Daoy (cell line): ENCODE measurements around the gene NFIA. TPM values are rescaled to one million over a fixed set of nuclear protein-coding genes. Genes with fewer than 3 reads are reported as not detected.

ENCODE experiments used
- DNase-seq: peaks from one replicate; pipeline ENCODE4 v3.0.0-alpha.2; 2015; ENCODE audit warnings: low read depth
- total RNA-seq: library from RNA; depleted of rRNA; stranded (reverse); fragments of >200 nt; shearing (Covaris generic); gene quantifications from 2 replicates; pipeline ENCODE4 v1.2.3, GENCODE V29; 2014

The NFIA gene
- total RNA-seq, 1 experiment from 2014 or later, result 5.0 TPM

DNA sequence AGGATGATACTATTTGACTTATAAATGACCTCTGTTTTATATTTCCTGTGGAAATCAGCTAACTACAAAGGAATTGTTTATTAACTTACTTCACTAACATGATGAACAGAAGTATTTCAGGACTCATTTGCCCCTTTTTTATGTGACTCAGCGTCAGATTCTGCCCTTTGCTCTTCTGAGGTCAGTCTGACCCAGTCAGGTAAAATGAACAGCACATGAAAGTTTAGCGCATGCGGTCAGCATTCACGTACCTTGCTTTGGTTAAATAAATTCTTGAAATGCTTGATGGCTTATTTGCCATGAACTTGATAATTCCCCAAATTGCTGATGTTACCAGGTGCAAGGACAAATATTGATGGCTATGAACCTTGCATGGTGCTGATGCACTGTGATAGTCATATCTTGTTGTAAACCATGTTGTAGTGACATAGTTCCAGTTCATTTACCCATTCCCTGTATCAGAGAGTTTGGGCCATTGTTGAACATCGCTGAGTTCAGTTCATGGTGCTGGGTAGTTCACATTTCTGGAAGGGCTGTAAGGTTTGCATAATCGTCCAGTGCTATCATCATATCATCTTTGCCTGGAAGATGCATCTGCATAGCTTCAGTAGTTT lies 133.4 kb downstream of the NFIA start:
- DNase-seq, result no peak

DNA sequence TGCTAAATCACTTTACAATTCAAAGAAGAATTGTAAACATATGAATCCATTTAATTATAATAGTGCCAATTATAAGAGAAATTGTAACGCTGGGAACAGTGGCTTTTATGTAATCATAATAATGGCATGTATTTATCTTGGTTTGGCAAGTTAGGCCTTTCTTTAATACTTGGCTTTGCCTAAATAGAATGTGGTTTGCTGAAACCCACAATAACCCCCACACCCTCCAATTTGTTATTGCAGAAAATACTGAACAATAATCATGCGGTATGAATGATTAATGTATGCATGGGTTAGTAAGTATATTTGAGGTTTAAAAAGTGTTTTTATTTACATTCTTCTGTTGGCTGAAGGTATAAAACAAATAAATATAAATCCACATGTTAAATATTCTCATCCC lies 138.2 kb downstream of the NFIA start:
- DNase-seq, result no peak

GRCh38 chr1:61221642-61222041 lies 139.3 kb downstream of the NFIA start:
- DNase-seq, result no peak

DNA sequence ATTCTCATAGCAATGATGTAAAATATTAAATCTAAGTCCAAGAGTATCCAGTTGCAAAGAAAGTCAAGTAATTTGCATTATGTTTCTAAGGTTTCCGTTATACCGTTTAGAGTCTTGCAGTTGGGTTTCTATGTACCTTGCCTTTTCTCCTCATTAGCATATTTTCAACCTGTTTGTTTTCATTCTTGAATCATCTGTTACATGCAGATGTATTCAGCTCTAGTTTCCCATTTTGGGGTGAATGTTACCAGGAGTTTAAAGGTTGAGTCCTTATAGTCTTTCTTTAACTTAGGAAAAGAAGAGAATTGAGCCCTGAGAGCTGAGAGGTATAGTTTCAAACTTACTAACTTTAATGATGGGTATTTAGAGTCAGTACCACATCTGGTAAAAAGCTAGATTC lies 139.9 kb downstream of the NFIA start:
- no peak for DNase-seq

- no peak for DNase-seq
Measured at GRCh38 chr1:61223140-61223539, 140.8 kb downstream of the NFIA start.

GRCh38 chr1:61224609-61225008 lies 142.2 kb downstream of the NFIA start:
- no peak for DNase-seq

- no peak for DNase-seq
Measured at GRCh38 chr1:61225478-61225877, 143.1 kb downstream of the NFIA start.

DNA sequence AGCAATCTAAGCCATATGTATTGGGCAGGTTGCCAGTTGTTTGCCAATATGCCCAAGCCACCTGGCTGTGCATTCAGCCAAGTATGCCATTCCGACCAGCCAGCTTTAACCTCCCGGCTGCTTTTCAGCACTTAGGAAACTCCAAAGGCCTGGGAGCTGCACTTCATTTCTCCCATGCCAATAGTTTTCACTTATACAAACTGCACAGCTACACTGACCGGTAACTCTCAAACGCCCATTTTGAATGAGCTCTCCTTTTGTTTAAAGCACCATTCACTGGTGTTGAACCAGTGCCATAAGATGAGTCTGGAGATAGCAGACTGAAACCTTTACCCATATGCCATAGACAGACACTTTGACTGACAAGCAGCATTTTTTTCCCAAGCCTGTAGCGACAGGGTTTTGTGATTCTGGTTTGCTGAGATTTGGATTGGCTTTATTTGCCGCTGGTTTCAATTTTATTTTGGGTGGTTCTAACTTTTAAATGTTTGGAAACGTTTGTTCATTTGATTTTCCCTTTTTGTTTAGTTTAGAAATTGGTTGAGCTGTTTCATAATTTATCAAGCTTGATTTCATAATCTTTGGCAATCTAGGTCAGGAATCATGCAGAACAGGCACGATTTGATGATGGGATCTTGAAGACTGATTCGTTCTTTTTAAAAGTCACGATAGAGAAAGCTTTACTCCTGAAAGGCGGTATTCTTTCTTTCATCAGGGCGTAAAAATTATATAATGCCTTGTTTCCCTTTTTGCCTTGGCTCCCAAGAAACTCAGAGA lies 144.6 kb downstream of the NFIA start:
- no peak for DNase-seq

DNA sequence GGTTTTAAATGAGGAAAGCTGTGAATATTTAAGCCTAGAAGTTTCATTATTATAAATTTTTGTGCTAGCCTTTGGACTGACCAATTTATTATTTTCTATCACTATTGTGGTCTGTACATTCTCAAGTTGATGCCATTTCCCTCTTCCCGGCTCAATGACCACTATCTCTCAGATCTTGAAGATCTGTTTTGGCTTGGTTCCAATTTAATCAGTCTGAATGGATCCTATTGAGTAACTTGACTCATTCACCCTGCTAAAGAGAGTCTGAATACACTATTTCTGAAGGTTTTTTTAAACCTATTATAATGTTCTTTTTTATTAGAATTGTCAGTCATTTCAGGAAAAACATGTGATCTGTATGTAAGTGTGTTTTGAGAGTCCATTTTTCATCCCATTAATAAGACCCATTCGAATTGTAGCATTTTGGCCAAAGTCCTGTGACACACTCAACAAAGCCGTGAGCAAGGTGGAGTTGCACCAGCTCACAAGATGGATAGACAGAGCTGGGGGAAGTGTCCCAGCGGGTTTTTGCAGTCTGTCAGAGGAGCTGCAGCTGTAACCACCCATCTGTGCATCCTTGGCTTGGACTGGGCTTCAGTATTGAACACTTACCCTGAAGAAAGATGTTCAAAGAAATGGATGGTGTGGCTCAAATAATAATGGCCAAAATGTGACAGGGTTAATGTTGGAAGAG lies 145.6 kb downstream of the NFIA start:
- no peak for DNase-seq

DNA sequence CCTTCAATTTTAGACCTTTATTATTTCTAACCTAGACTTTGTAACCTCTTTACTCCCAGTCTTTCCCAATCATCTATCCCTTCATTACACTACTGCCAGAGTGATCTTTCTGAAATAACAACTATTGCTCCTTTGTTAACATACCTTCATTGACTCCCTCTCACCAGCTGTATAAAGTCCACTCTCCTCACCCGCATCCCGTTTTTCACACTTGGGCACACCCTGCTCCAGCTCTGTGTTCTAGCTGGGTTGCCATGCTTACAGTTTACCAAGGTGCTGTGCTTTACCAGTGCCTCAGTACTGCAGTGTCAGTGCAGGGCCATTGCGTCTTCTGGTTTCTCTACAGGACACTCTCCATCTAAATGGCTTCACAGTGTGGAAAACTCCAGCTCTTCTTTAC lies 148.2 kb downstream of the NFIA start:
- DNase-seq, result no peak

GRCh38 chr1:61231795-61232194 lies 149.4 kb downstream of the NFIA start:
- no peak for DNase-seq

- DNase-seq, result no peak
Measured at GRCh38 chr1:61233121-61233660, 150.8 kb downstream of the NFIA start.

GRCh38 chr1:61234587-61234919 lies 152.2 kb downstream of the NFIA start:
- no peak for DNase-seq

- DNase-seq, result no peak
Measured at GRCh38 chr1:61237147-61237546, 154.8 kb downstream of the NFIA start.

DNA sequence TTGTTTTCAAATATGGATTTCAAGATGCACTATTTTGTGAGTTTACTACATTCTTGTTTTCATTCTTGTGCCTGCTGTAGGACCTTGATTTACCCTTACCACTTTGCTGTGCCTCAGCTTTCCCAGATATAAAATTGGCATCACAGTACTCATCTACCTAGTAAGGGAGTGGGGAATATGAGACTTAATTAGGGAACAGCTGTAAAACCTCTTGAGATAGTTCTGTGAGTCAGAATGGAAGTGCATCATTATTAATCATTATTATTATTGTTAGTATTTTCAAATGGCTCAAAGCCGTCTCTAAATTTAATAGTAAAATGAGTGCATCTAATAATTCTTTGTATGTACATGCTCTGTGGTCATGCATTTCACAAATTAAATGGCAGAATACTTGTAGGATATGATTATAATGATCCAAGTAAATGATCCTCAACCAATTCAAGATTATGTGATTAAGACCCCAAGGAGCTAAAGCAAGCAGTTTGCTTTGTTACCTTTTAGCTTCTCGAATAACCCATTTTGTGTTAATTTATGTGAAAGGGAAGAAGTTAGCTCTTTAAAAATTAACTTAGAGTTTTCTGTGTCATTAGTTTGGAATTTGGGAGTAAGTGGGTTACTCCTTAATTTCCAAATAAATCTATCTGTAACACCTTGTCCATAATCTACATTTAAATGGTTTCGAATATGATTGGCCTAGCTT lies 155.4 kb downstream of the NFIA start:
- no peak for DNase-seq

DNA sequence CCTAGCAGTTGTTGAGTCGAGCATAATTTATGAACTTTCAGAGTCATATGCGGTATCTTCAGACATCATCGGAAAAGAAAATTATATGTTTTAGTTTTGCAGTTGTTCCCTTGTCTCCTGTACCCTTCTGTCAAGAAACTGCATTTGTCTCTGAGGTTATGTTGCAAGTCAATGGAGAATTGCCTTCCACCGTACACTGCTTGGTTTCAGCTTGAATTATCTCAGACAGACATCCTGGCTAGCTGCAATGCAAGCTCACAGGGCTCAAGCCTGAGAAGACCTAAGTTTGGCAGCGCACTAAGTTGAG lies 156.0 kb downstream of the NFIA start:
- no peak for DNase-seq

DNA sequence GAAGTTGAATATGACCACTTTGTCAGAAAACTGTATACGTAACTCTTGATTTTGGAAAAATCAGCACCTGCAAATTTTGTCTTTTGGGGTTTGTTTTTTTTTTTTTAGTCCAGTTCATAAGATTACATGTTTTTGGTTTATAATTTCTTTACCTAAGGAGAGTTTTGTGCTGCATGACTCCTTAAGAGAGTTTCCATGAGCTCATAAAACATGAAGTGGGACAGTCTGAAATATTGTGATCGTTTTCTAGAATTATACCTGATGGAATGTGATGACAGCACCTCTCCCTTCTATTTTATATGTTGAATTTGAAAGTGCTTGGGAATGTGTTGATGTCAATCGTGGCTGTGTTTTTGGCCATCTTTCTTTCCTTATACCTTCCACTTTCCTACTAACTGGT lies 158.5 kb downstream of the NFIA start:
- DNase-seq, result no peak

GRCh38 chr1:61241411-61241838 lies 159.1 kb downstream of the NFIA start:
- no peak for DNase-seq

GRCh38 chr1:61241973-61242381 lies 159.6 kb downstream of the NFIA start:
- DNase-seq, result no peak

DNA sequence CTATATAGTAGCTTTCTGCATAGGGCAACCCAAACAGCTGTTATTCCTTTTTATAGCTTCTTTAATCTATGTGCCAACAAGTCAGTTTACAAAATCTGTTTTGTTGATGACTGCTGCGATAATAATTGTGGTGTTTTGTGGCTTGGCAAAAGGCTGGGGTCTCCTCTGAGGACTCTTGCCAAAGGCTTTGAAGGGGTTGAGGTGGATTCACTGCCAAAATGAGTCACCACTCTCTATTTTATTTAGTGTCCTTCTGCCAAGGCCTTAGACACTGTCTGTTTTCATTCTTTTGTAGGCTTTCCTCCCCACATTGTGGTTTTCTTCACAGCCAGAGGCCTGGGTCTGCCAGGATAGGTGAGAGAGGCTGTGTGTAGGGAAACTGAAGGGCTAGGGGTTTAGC lies 161.8 kb downstream of the NFIA start:
- DNase-seq, result peak; percentile 81

DNA sequence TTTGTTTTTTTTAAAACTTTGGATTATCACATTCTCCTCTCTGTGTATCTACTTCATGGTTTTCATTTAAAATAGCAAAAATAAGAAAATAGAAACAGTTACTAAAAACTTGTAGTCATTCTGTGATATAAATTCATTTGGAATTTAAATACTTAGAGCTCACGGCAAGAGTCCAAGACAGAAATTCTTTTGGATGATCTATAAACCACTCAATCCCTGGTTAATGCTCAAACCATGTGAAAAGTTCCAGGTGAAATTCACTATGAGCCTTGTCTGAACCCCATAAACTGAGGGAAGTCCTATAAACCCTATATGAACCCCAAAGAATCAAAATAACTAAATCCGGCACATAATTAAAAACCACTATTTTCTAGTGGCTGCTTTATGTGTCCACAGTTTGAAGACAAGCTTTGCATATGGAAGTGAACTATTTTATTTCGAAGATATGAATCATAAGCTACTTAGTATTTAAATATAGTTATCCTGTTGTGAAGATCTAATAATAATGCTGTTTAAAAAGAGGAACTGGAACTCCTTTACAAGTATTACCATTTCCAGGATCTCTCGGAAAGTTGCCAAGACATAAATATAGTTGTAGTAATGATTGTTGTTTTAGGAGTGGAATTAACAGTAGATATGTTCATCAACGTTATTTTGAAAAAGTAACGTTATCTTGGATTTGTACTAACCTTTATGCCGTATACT lies 163.5 kb downstream of the NFIA start:
- no peak for DNase-seq
